Parathyroid adenoma (tissue), 2 donors: Measurements from ENCODE around the gene PLEKHG7.
A peak's percentile ranks its signal among the peaks of the same experiment; 100 is the strongest.

Experiments
- H2AFZ ChIP-seq: fragments of 300-600 bp; sonication (generic); one replicate; pipeline ENCODE4 v1.7.0; 2017; ENCODE audit warnings: antibody characterized with exemption, mild to moderate bottlenecking
- H3K27ac ChIP-seq: fragments of 300-600 bp; sonication (generic); one replicate; pipeline ENCODE4 v1.7.0; 2017
- H3K27me3 ChIP-seq: fragments of 300-600 bp; sonication (generic); one replicate; pipeline ENCODE4 v1.7.0; 2017; ENCODE audit warnings: low read length; ENCODE audit not compliant: control insufficient read depth, insufficient read depth
- H3K36me3 ChIP-seq: fragments of 300-600 bp; sonication (generic); one replicate; pipeline ENCODE4 v1.7.0; 2017; ENCODE audit warnings: low read length; ENCODE audit not compliant: control insufficient read depth, insufficient read depth
- H3K4me1 ChIP-seq: fragments of 300-600 bp; sonication (generic); one replicate; pipeline ENCODE4 v1.7.0; 2017; ENCODE audit warnings: control low read depth
- H3K4me2 ChIP-seq: fragments of 300-600 bp; sonication (generic); one replicate; pipeline ENCODE4 v1.7.0; 2017; ENCODE audit warnings: low read length
- H3K4me3 ChIP-seq: fragments of 300-600 bp; sonication (generic); one replicate; pipeline ENCODE4 v1.7.0; 2017; ENCODE audit warnings: low read depth, low read length
- H3K79me2 ChIP-seq: fragments of 300-600 bp; sonication (generic); one replicate; pipeline ENCODE4 v1.7.0; 2017; ENCODE audit warnings: control low read depth
- H3K9ac ChIP-seq: fragments of 300-600 bp; sonication (generic); one replicate; pipeline ENCODE4 v1.7.0; 2017; ENCODE audit warnings: mild to moderate bottlenecking
- H3K9me3 ChIP-seq: fragments of 300-600 bp; sonication (generic); one replicate; pipeline ENCODE4 v1.7.0; 2017; ENCODE audit warnings: low read length; ENCODE audit not compliant: control insufficient read depth
- TF ChIP-seq, protein P1 (sequence below): fragments of 300-600 bp; sonication (generic); IDR thresholded peaks from one replicate; pipeline ENCODE4 v1.7.0; 2017; ENCODE audit warnings: antibody characterized with exemption, mild to moderate bottlenecking
- donor health status: primary hyperparathyroidism.

Gene PLEKHG7

DNA sequence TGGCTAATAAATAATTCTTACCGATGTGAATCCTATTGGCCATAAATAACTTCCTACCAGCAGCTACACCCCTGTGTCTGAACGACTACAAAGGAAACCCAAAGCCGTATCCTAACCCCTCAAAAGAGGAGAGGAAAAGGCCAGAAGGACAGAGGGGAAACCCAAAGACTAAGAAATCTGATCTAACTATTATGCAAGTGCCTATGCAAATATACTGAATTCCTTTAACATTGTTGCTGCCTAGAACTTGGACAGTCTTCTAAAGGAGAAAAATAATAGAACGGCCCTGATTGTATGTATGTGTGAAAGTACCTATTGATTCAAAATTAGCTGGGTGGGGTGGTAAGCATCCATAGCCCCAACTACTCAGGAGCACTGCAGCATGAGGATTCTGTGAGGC is 997 bp downstream of the PLEKHG7 start:
- Histone ChIP-seq H3K9ac (no peak overlapping the region), H3K79me2 (no peaks in the 10 kb centered on the region), H3K4me3 (no peak overlapping the region), H3K4me2 (no peak overlapping the region), H3K9me3 (no peaks in the 10 kb centered on the region), H3K36me3 (no peaks in the 10 kb centered on the region), H3K27me3 (no peaks in the 10 kb centered on the region), H3K4me1 (peaks cover 4% of the 10 kb centered on the region), H3K27ac (no peak overlapping the region), H2AFZ (no peak overlapping the region)
- TF ChIP-seq, protein P1, sequence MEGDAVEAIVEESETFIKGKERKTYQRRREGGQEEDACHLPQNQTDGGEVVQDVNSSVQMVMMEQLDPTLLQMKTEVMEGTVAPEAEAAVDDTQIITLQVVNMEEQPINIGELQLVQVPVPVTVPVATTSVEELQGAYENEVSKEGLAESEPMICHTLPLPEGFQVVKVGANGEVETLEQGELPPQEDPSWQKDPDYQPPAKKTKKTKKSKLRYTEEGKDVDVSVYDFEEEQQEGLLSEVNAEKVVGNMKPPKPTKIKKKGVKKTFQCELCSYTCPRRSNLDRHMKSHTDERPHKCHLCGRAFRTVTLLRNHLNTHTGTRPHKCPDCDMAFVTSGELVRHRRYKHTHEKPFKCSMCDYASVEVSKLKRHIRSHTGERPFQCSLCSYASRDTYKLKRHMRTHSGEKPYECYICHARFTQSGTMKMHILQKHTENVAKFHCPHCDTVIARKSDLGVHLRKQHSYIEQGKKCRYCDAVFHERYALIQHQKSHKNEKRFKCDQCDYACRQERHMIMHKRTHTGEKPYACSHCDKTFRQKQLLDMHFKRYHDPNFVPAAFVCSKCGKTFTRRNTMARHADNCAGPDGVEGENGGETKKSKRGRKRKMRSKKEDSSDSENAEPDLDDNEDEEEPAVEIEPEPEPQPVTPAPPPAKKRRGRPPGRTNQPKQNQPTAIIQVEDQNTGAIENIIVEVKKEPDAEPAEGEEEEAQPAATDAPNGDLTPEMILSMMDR = no peak

DNA sequence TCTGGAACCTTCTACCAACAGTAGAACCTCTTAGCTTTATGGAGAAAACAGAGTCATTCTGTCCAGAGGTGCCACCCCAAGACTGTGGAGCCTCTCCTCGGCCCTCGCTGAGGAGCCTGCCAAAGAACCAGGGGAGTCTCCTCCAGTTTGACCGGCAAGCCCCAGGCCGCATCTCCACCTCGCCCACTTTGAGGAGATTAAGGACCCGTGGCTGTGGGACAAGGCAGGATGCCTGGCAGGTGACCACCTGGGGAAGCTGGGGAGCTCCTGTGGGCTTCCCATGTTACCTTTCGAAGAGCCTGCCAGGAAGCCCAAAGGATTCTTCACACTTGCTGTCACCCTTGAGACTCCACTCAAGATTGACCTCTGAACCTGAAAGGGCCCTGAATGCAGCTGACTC is 3.8 kb downstream of the PLEKHG7 start:
- no peaks in the 10 kb centered on the region for H3K4me1 ChIP-seq
- no peak overlapping the region for H3K4me2 ChIP-seq
- TF ChIP-seq, protein P1 = no peak
- no peak overlapping the region for H2AFZ ChIP-seq
- no peak overlapping the region for H3K27ac ChIP-seq
- H3K9ac ChIP-seq = no peak overlapping the region
- no peaks in the 10 kb centered on the region for H3K9me3 ChIP-seq
- no peaks in the 10 kb centered on the region for H3K79me2 ChIP-seq
- H3K27me3 ChIP-seq = no peaks in the 10 kb centered on the region
- no peak overlapping the region for H3K4me3 ChIP-seq
- no peaks in the 10 kb centered on the region for H3K36me3 ChIP-seq

DNA sequence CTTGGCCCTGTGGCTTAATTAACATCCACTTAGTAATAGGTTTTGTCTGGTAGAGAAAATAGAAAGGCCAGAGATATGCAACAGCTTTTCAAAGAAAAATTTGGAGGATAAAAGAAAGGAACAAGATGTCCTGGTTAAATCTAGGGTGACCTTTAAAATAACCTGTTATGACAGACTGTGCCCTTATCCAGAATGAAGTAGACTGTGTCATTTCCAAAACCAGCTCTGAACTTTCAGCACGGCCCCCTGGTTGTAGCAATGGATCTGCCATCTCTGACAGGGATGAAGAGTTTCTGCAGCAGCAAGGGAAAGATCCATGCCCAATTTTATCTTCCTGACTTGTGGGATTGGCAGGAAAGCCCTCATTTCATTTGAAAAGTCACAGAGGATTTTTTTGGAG is 5.1 kb downstream of the PLEKHG7 start:
- Histone ChIP-seq H3K9ac (no peak overlapping the region), H3K4me2 (no peak overlapping the region), H2AFZ (no peak overlapping the region), H3K79me2 (no peaks in the 10 kb centered on the region), H3K36me3 (no peaks in the 10 kb centered on the region), H3K27me3 (no peaks in the 10 kb centered on the region), H3K9me3 (no peaks in the 10 kb centered on the region), H3K4me3 (no peak overlapping the region), H3K4me1 (no peaks in the 10 kb centered on the region), H3K27ac (no peak overlapping the region)
- TF ChIP-seq, protein P1 = no peak

DNA sequence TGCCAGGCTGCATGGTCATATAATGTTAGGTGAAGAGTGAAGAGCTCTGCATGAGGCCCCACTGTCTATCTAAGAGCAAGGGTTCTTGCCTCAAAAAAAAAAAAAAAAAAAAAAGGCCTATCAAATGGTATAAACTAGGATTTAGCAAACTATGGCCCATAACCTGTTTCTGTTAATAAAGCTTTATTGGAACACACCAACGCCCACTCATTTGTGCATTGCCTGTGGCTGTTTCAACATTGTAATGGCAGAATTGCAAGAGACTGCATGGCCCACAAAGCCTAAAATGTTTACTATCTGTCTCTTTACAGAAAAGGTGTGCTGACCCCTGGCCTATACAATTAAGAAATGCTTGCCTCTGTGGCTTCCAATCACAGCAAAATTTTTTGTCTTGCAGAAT is 12.8 kb downstream of the PLEKHG7 start:
- TF ChIP-seq, protein P1 = no peak
- no peak overlapping the region for H3K4me2 ChIP-seq
- H3K36me3 ChIP-seq = no peaks in the 10 kb centered on the region
- H3K79me2 ChIP-seq = no peaks in the 10 kb centered on the region
- H3K27ac ChIP-seq = no peak overlapping the region
- no peaks in the 10 kb centered on the region for H3K4me1 ChIP-seq
- H3K4me3 ChIP-seq = no peak overlapping the region
- H2AFZ ChIP-seq = no peak overlapping the region
- H3K9ac ChIP-seq = no peak overlapping the region
- no peaks in the 10 kb centered on the region for H3K9me3 ChIP-seq
- H3K27me3 ChIP-seq = no peaks in the 10 kb centered on the region

DNA sequence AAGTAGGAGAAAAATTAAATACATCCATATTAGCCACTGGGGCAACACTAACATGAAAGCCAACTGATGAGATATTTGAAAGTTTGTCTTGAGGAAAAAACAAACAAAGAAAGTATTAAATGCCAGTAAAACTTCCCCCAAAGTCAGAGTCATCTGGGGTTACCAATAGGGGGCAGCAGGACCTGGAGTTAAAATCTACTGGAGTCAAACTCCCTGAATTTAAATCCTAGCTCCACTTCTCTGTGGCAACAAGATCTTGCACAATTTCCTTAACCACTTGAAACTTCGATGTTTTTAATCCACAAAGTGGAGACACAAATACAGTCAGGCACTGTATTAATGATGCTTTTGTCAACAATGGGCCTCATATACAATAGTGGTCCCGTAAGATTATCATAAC is 14.4 kb downstream of the PLEKHG7 start:
- H3K36me3 ChIP-seq = no peaks in the 10 kb centered on the region
- no peak overlapping the region for H3K4me2 ChIP-seq
- H3K27ac ChIP-seq = no peak overlapping the region
- no peaks in the 10 kb centered on the region for H3K9me3 ChIP-seq
- no peak overlapping the region for H3K4me3 ChIP-seq
- H3K9ac ChIP-seq = no peak overlapping the region
- no peaks in the 10 kb centered on the region for H3K27me3 ChIP-seq
- no peak overlapping the region for H2AFZ ChIP-seq
- H3K4me1 ChIP-seq = no peaks in the 10 kb centered on the region
- TF ChIP-seq, protein P1 = peak; percentile 27
- H3K79me2 ChIP-seq = no peaks in the 10 kb centered on the region
